ENCODE data around the gene NRCAM. TPM values are rescaled to one million over a fixed set of nuclear protein-coding genes. Genes with fewer than 3 reads are reported as not detected.
"Not testable (repeated sequence)": the region's sequence is repeated elsewhere in the genome, so short reads cannot be mapped to it uniquely, and the experiment has no call there.

The NRCAM gene
- total and polyA plus RNA-seq, 2 experiments from 2014 or later = 0.76 to 3.9 TPM

DNA sequence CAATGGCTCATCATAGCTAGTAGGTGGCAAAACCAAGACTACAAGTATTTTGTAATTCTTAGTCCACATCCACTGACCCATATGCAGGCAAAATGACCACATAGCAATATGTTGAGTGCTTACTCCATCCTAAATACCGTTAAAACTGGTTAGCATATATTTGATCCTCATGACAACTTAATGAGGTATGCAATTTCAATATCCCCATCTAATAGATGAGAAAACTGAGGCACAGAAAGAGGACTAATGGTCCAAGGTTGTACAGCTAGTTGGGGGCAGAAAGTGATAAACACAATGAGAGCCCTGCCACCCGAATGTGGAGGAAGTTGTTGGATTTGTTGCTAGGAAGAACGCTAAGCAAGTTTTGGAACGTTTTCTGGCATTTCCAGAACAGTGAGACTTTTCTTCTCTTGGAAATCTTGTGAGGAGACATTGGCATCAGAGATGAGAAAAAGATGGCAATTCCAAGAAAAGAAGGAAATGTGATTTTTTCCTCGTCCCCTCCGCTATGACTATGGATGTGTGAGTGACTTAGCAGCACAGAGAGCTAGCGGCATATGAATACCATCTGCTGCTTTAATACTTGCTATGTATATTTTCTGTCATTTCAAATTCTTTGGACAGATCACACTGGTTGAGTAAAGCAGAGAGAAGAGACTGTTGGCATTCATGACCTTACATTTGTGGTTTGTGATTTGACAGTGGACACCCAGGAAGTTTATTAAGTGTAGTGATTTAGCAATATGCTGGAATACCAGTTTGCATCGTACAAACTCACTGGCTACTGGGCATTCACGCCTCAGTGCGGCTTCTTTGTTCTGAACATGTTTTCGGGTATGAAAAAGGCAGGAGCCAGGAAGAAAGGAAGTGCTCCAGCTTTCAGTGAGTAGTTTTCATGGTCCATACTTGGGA lies 51.5 kb downstream of the NRCAM start:
- no peaks in the 10 kb centered on the region for H3K4me1 ChIP-seq (ENCODE audit: low read depth)
- TF ChIP-seq, protein P1, sequence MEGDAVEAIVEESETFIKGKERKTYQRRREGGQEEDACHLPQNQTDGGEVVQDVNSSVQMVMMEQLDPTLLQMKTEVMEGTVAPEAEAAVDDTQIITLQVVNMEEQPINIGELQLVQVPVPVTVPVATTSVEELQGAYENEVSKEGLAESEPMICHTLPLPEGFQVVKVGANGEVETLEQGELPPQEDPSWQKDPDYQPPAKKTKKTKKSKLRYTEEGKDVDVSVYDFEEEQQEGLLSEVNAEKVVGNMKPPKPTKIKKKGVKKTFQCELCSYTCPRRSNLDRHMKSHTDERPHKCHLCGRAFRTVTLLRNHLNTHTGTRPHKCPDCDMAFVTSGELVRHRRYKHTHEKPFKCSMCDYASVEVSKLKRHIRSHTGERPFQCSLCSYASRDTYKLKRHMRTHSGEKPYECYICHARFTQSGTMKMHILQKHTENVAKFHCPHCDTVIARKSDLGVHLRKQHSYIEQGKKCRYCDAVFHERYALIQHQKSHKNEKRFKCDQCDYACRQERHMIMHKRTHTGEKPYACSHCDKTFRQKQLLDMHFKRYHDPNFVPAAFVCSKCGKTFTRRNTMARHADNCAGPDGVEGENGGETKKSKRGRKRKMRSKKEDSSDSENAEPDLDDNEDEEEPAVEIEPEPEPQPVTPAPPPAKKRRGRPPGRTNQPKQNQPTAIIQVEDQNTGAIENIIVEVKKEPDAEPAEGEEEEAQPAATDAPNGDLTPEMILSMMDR (IDR thresholded peaks at IDR 0.05; ENCODE audit: low read depth, low read length) = no peak
- H3K36me3 ChIP-seq = no peaks in the 10 kb centered on the region
- no peaks in the 10 kb centered on the region for H3K27me3 ChIP-seq
- H3K9me3 ChIP-seq (ENCODE audit: low read depth) = no peaks in the 10 kb centered on the region
- H3K27ac ChIP-seq = no peak overlapping the region
- no peak overlapping the region for H3K4me3 ChIP-seq
- DNase-seq (ENCODE audit: low read depth in 1 of 2, low spot score in 1 of 2) = no peak

DNA sequence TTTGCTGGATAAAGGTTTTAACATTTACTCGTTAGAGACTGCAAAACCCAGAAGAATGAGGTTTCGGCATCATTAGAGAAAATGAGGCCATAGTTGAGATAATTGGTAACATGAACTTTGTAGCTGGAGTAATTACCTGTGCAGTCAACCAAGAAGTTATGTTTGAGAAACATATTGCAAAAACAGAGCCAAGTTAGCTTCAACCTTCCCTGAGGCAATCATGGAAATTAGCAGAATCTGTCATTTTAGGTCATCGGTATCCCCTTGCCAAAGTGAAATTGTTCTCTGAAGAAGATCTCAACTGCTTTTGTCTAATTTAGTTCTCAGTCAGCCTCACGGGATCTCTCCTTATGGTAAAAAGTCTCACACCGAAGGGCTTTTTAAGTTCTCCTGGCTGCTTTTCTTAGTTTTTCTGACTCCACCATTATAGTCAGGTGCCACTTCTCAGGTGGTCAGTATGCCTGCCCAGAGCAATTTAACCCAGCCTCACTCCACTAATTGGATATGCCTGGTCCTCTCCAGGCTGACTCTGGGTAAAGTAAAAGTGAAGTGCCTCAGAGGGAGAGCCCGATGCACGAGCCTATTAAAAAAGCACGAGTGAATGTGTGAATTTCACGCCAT lies 52.5 kb downstream of the NRCAM start:
- H3K27me3 ChIP-seq = no peaks in the 10 kb centered on the region
- TF ChIP-seq, protein P1 (IDR thresholded peaks at IDR 0.05; ENCODE audit: low read depth, low read length) = no peak
- no peaks in the 10 kb centered on the region for H3K9me3 ChIP-seq (ENCODE audit: low read depth)
- H3K27ac ChIP-seq = no peak overlapping the region
- no peaks in the 10 kb centered on the region for H3K36me3 ChIP-seq
- no peaks in the 10 kb centered on the region for H3K4me1 ChIP-seq (ENCODE audit: low read depth)
- no peak overlapping the region for H3K4me3 ChIP-seq
- DNase-seq (ENCODE audit: low read depth in 1 of 2, low spot score in 1 of 2) = no peak

DNA sequence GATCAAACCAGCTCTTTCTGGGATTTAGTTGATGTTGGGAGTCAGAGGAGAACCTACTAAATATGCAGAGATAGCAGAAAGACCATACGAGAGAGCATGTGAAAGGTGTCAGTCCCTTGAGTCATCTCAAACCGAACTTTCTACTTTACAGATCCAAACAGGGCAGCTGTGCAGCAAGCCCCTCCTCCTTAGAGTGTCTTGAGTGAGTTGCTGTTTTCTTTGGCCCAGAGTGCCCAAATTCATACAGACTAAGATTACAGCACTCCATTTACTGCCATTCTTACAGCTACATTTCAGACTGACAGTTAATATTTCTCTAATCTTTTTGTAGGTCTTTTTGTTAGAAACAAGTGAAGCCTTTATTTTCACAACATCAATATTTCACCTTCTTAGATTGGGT lies 53.4 kb downstream of the NRCAM start:
- no peak overlapping the region for H3K4me3 ChIP-seq
- H3K27me3 ChIP-seq = no peaks in the 10 kb centered on the region
- no peak overlapping the region for H3K27ac ChIP-seq
- no peaks in the 10 kb centered on the region for H3K9me3 ChIP-seq (ENCODE audit: low read depth)
- peak in 1 of 2 donors; percentile 65 for DNase-seq (ENCODE audit: low read depth in 1 of 2, low spot score in 1 of 2)
- TF ChIP-seq, protein P1 (IDR thresholded peaks at IDR 0.05; ENCODE audit: low read depth, low read length) = no peak
- H3K4me1 ChIP-seq (ENCODE audit: low read depth) = no peaks in the 10 kb centered on the region
- no peaks in the 10 kb centered on the region for H3K36me3 ChIP-seq

DNA sequence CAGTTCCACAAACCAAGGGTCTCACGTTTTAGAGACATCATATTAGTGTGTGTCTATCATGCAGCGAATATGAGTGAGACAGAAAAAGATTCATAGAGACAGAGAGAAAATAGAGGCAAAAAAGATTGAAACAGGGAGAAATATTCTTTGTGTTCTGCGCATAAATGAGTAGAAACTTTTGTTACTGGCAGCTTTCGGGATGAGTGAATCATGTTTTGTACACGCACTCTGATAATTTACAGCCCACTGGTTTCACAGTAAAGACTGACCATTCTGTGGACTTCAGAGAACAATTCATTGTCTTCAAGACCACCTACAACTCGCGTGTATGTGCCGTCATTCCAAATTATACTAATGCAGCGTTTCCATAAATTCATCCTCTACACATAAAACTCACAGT lies 60.2 kb downstream of the NRCAM start:
- H3K4me3 ChIP-seq = no peak overlapping the region
- H3K4me1 ChIP-seq (ENCODE audit: low read depth) = no peaks in the 10 kb centered on the region
- H3K9me3 ChIP-seq (ENCODE audit: low read depth) = no peaks in the 10 kb centered on the region
- no peaks in the 10 kb centered on the region for H3K36me3 ChIP-seq
- H3K27ac ChIP-seq = no peak overlapping the region
- TF ChIP-seq, protein P1 (IDR thresholded peaks at IDR 0.05; ENCODE audit: low read depth, low read length) = no peak
- no peak for DNase-seq (ENCODE audit: low read depth in 1 of 2, low spot score in 1 of 2)
- H3K27me3 ChIP-seq = no peaks in the 10 kb centered on the region

DNA sequence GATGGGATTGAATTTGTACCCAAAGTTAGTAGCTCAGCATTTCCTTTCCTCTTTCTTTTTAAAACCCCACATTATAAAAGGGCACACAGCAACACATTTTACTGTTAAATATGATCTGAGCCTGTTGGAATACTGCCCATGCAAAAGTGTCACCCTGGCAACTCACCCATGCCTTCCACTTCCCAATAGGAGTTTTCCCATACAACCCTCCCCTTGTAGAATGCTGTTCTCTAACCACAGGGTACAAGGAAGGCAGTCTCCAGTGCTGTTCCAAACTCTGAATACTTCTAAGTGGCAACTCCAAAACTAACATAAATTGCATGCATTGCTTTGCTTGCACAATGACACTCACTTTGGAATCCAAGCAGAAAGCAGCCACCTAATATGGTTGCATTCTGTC lies 60.8 kb downstream of the NRCAM start:
- H3K36me3 ChIP-seq = no peaks in the 10 kb centered on the region
- TF ChIP-seq, protein P1 (IDR thresholded peaks at IDR 0.05; ENCODE audit: low read depth, low read length) = no peak
- DNase-seq (ENCODE audit: low read depth in 1 of 2, low spot score in 1 of 2) = no peak
- H3K4me3 ChIP-seq = no peak overlapping the region
- H3K9me3 ChIP-seq (ENCODE audit: low read depth) = no peaks in the 10 kb centered on the region
- no peak overlapping the region for H3K27ac ChIP-seq
- no peaks in the 10 kb centered on the region for H3K4me1 ChIP-seq (ENCODE audit: low read depth)
- H3K27me3 ChIP-seq = no peaks in the 10 kb centered on the region

DNA sequence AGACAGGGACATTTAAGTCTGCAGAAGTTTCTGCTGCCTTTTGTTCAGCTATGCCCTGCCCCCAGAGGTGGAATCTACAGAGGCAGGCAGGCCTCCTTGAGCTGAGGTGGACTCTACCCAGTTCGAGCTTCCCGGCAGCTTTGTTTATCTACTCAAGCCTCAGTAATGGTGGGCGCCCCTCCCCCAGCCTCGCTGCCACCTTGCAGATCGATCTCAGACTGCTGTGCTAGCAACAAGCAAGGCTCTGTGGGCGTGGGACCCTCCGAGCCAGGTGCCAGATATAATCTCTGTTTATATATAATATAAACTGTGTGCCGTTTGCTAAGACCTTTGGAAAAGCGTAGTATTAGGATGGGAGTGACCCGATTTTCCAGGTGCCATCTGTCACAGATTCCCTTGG lies 63.1 kb downstream of the NRCAM start:
- H3K36me3 ChIP-seq; H3K9me3 ChIP-seq (ENCODE audit: low read depth); H3K27ac ChIP-seq; H3K4me1 ChIP-seq (ENCODE audit: low read depth); H3K27me3 ChIP-seq; DNase-seq (ENCODE audit: low read depth in 1 of 2, low spot score in 1 of 2); H3K4me3 ChIP-seq: not testable (repeated sequence)

DNA sequence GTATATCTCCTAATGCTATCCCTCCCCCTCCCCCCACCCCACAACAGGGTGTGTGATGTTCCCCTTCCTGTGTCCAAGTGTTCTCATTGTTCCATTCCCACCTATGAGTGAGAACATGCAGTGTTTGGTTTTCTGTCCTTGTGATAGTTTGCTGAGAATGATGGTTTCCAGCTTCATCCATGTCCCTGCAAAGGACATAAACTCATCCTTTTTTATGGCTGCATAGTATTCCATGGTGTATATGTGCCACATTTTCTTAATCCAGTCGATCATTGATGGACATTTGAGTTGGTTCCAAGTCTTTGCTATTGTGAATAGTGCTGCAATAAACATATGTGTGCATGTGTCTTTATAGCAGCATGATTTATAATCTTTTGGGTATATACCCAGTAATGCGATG lies 68.5 kb downstream of the NRCAM start:
- DNase-seq (ENCODE audit: low read depth in 1 of 2, low spot score in 1 of 2) = not testable (repeated sequence)

More for the DNA sequence above, 68.5 kb downstream of the NRCAM start:
- not testable (repeated sequence) for H3K4me3 ChIP-seq; H3K9me3 ChIP-seq (ENCODE audit: low read depth); H3K27me3 ChIP-seq; H3K27ac ChIP-seq; H3K36me3 ChIP-seq
- H3K4me1 ChIP-seq (ENCODE audit: low read depth) = peaks cover 10% of the 10 kb centered on the region

All from cardiac muscle cell (in vitro differentiated cells and primary cell).